NCI-H748 treated with DMSO at 0.1 percent for 48 hours (cell line): ENCODE results near the gene WASHC4.
"Not testable (repeated sequence)": the region's sequence is repeated elsewhere in the genome, so short reads cannot be mapped to it uniquely, and the experiment has no call there.

Source experiments
- DNase-seq: peaks from one replicate; lab custom pipeline; 2025; lab: John Stamatoyannopoulos, UW

WASHC4 gene

GRCh38 chr12:105090361-105090760, 17.2 kb upstream of the WASHC4 start:
- no peak for DNase-seq

- DNase-seq: no peak
Observed at GRCh38 chr12:105091476-105092206, 15.9 kb upstream of the WASHC4 start.

GRCh38 chr12:105092336-105092735, 15.2 kb upstream of the WASHC4 start:
- DNase-seq: peak; percentile 91

- DNase-seq: not testable (repeated sequence)
Observed at GRCh38 chr12:105095338-105095737, 12.2 kb upstream of the WASHC4 start.

- DNase-seq: no peak
Observed at GRCh38 chr12:105099356-105099755, 8.2 kb upstream of the WASHC4 start.

GRCh38 chr12:105100207-105100985, 7.1 kb upstream of the WASHC4 start:
- DNase-seq: no peak

GRCh38 chr12:105100998-105101397, 6.5 kb upstream of the WASHC4 start:
- no peak for DNase-seq

GRCh38 chr12:105102673-105103072, 4.9 kb upstream of the WASHC4 start:
- DNase-seq: no peak

- DNase-seq: no peak
Observed at GRCh38 chr12:105104762-105105161, 2.8 kb upstream of the WASHC4 start.

- no peak for DNase-seq
Observed at GRCh38 chr12:105106621-105107020, 910 bp upstream of the WASHC4 start.

- DNase-seq: peak; percentile 46
Observed at GRCh38 chr12:105107171-105107493, 399 bp upstream of the WASHC4 start.

- DNase-seq: no peak
Observed at GRCh38 chr12:105109465-105110212, 2.1 kb downstream of the WASHC4 start.

- DNase-seq: no peak
Observed at GRCh38 chr12:105110851-105111250, 3.3 kb downstream of the WASHC4 start.

- DNase-seq: no peak
Observed at GRCh38 chr12:105113094-105113493, 5.6 kb downstream of the WASHC4 start.

- DNase-seq: no peak
Observed at GRCh38 chr12:105116969-105117368, 9.4 kb downstream of the WASHC4 start.

GRCh38 chr12:105120551-105120950, 13.0 kb downstream of the WASHC4 start:
- DNase-seq: no peak

- no peak for DNase-seq
Observed at GRCh38 chr12:105138248-105138647, 30.7 kb downstream of the WASHC4 start.

GRCh38 chr12:105141320-105141922, 33.9 kb downstream of the WASHC4 start:
- no peak for DNase-seq

- no peak for DNase-seq
Observed at GRCh38 chr12:105142259-105142658, 34.7 kb downstream of the WASHC4 start.

GRCh38 chr12:105156260-105156659, 48.7 kb downstream of the WASHC4 start:
- DNase-seq: no peak

- no peak for DNase-seq
Observed at GRCh38 chr12:105157606-105158005, 50.1 kb downstream of the WASHC4 start.

- DNase-seq: no peak
Observed at GRCh38 chr12:105158876-105159275, 51.3 kb downstream of the WASHC4 start.
